Glutamatergic neuron (in vitro differentiated cells): ENCODE results near the gene PCNT. TPM values are rescaled to one million over a fixed set of nuclear protein-coding genes. Genes with fewer than 3 reads are reported as not detected.
A peak's percentile ranks its signal among the peaks of the same experiment; 100 is the strongest.

Source experiments
- DNase-seq: peaks from one replicate; pipeline ENCODE4 v3.0.0; 2022
- H3K27ac Mint-ChIP-seq: one replicate; pipeline ENCODE4 v1.8.0; 2020; ENCODE audit warnings: mild to moderate bottlenecking, mixed read lengths, inconsistent platforms; ENCODE audit not compliant: unreplicated experiment
- H3K27me3 Mint-ChIP-seq: one replicate; pipeline ENCODE4 v1.8.0; 2020; ENCODE audit warnings: mild to moderate bottlenecking, moderate library complexity, mixed read lengths, inconsistent platforms; ENCODE audit not compliant: unreplicated experiment
- H3K36me3 Mint-ChIP-seq: one replicate; pipeline ENCODE4 v1.8.0; 2020; ENCODE audit warnings: mild to moderate bottlenecking, mixed read lengths, inconsistent platforms; ENCODE audit not compliant: unreplicated experiment
- H3K4me1 Mint-ChIP-seq: one replicate; pipeline ENCODE4 v1.8.0; 2020; ENCODE audit warnings: mild to moderate bottlenecking, low read depth, mixed read lengths, inconsistent platforms; ENCODE audit not compliant: unreplicated experiment
- H3K4me3 Mint-ChIP-seq: one replicate; pipeline ENCODE4 v1.8.0; 2020; ENCODE audit warnings: mild to moderate bottlenecking, mixed read lengths, inconsistent platforms; ENCODE audit not compliant: unreplicated experiment
- H3K9me3 Mint-ChIP-seq: one replicate; pipeline ENCODE4 v1.8.0; 2020; ENCODE audit warnings: mild to moderate bottlenecking, moderate library complexity, mixed read lengths, inconsistent platforms; ENCODE audit not compliant: unreplicated experiment
- CTCF ChIP-seq: fragments of 200-600 bp; sonication (generic); IDR thresholded peaks from one replicate; pipeline ENCODE4 v1.5.0; 2021; ENCODE audit not compliant: partially characterized antibody, unreplicated experiment
- long read RNA-seq: library from polyadenylated mRNA; unstranded; transcript quantifications from one replicate; pipeline ENCODE4 v2.0.0, GENCODE V29; 2020; ENCODE audit not compliant: unreplicated experiment
- total RNA-seq: library from RNA; stranded (reverse); fragmentation: NEBNext Ultra II Directional; extraction: Animal tissue kit (Norgen Biotek cat#: 25700); gene quantifications from one replicate; pipeline ENCODE4 v1.2.1, GENCODE V29; 2021; ENCODE audit not compliant: unreplicated experiment

PCNT gene
- total RNA-seq, result 117 TPM
- long read RNA-seq, partial matches to known transcripts, result 14 of 16 reads
- long read RNA-seq, other reads (novel, unspliced or antisense), result 2 of 16 reads

GRCh38 chr21:46323710-46324389 is at the start of gene PCNT, which contains the start of gene C21orf58:
Gene PCNT (plus strand): TSS chr21:46324156. CDS start chr21:46324229, 73 bp downstream.
Gene C21orf58 (minus strand): TSS chr21:46323870. CDS start chr21:46322738, 1,132 bp downstream.
- TF ChIP-seq CTCF, result no peak
- peaks cover 3% of the 10 kb centered on the region for H3K36me3 Mint-ChIP-seq
- H3K27ac Mint-ChIP-seq, result peak within 1 kb of the TSS; percentile 98
- H3K4me3 Mint-ChIP-seq, result peak within 1 kb of the TSS; percentile 97
- peak; percentile 98 for DNase-seq
- peaks cover 16% of the 10 kb centered on the region for H3K27me3 Mint-ChIP-seq
- H3K9me3 Mint-ChIP-seq, result peaks cover 14% of the 10 kb centered on the region
- H3K4me1 Mint-ChIP-seq, result peaks cover 16% of the 10 kb centered on the region

GRCh38 chr21:46274797-46275390 is 49.1 kb upstream of the PCNT start:
- no peak overlapping the region for H3K4me3 Mint-ChIP-seq
- no peak for DNase-seq
- peaks cover 5% of the 10 kb centered on the region for H3K36me3 Mint-ChIP-seq
- TF ChIP-seq CTCF, result no peak
- H3K9me3 Mint-ChIP-seq, result no peaks in the 10 kb centered on the region
- peaks cover 2% of the 10 kb centered on the region for H3K27me3 Mint-ChIP-seq
- no peak overlapping the region for H3K27ac Mint-ChIP-seq
- no peaks in the 10 kb centered on the region for H3K4me1 Mint-ChIP-seq

- Mint-ChIP-seq H3K4me1 (peaks cover 7% of the 10 kb centered on the region), H3K36me3 (peaks cover 4% of the 10 kb centered on the region)
- no peak for TF ChIP-seq CTCF
Measured at GRCh38 chr21:46284077-46284644, 39.8 kb upstream of the PCNT start.

GRCh38 chr21:46284733-46285132 is 39.2 kb upstream of the PCNT start:
- Mint-ChIP-seq H3K9me3 (peaks cover 11% of the 10 kb centered on the region), H3K36me3 (peaks cover 4% of the 10 kb centered on the region), H3K4me3 (peak overlapping the region; percentile 93), H3K27me3 (peaks cover 4% of the 10 kb centered on the region), H3K4me1 (peaks cover 7% of the 10 kb centered on the region), H3K27ac (no peak overlapping the region)
- TF ChIP-seq CTCF, result no peak
- DNase-seq, result no peak

More at GRCh38 chr21:46284077-46284644, 39.8 kb upstream of the PCNT start:
- H3K9me3 Mint-ChIP-seq, result peaks cover 11% of the 10 kb centered on the region
- no peak for DNase-seq
- peak overlapping the region; percentile 71 for H3K4me3 Mint-ChIP-seq
- no peak overlapping the region for H3K27ac Mint-ChIP-seq
- H3K27me3 Mint-ChIP-seq, result peaks cover 4% of the 10 kb centered on the region
